Measurements from ENCODE around the gene UNC5A.

UNC5A gene

DNA sequence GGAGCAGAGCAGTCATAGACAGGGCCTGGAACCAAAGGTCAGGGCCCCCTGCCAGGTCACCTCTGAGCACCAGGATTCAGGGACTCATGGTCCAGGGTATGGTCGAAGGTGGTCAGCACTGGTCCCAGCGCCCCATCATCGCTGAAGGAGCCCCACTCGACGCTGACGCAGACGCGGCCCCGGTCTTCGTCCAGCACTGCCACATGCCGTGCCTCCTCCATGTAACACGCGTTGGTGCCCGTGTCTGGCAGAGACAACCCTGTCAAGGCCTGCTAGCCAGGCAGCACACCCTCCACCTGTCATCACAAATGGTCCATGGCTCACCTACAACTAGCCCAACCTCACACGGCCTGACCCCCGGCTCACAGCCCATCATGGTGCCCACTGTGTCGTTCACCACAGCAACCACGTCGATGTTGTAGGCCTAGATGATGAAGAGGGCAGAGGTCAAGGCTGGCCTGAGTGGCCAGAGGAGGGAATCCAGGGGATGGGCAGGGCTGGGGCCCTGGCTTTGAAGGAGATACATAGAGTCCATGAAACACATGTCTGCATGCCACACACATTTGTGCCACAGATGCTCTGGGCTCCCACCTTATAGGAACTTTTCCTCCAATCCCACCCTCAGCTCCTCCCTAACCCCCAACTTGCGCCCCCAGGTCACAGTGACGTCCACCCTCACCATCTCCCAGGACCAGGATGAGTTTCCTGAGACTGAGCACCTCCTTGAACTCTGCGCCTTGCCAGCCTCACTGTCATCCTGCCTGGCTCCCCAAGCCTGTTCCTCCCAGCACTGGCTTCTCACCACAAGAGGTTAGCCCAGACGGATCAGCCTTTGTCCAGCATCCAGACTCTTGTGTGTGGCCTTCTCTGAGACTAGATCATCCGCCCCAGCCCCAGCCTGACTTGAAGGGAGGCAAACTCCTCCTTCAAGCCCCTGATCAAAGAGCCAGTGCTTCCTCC is 79.2 kb downstream of the UNC5A start:
- no CpG with 5 or more reads among the region's 24 CpGs for WGBS, 2 donors (ENCODE audit: extremely low coverage in 2 of 2, insufficient read length in 2 of 2, insufficient replicate concordance in 1 of 2)
- H3K9ac ChIP-seq (ENCODE audit: low read depth, low read length, poor library complexity): peak overlapping the region; percentile 47
- H2BK12ac ChIP-seq (ENCODE audit: low read length): peak overlapping the region; percentile 60
- H3K18ac ChIP-seq (ENCODE audit: low read length): peak overlapping the region; percentile 56
- no peaks in the 10 kb centered on the region for H3K36me3 ChIP-seq (replicated peaks in 1 of 2; ENCODE audit: control insufficient read depth in 2 of 2, insufficient read depth in 2 of 2, low read length in 2 of 2)
- no peak overlapping the region for H3K4me2 ChIP-seq (ENCODE audit: insufficient read depth, low read length, poor library complexity, severe bottlenecking)
- no peak overlapping the region for H4K8ac ChIP-seq (ENCODE audit: low read depth, low read length)
- no peak overlapping the region for H3K23ac ChIP-seq (ENCODE audit: low read depth, low read length, poor library complexity)
- H2BK15ac ChIP-seq (ENCODE audit: low read length): no peak overlapping the region
- peaks cover 0 to 6% of the 10 kb centered on the region in 2 donors for H3K4me1 ChIP-seq (ENCODE audit: control insufficient read depth in 2 of 2, insufficient read depth in 1 of 2, low read depth in 1 of 2, low read length in 2 of 2)
- H3K27ac ChIP-seq (replicated peaks; ENCODE audit: low read length): no peak overlapping the region
- no peak overlapping the region for H2BK120ac ChIP-seq (ENCODE audit: low read depth, low read length)
- H3K27me3 ChIP-seq (ENCODE audit: control insufficient read depth in 3 of 3, insufficient read depth in 3 of 3, low read depth in 1 of 3, low read length in 3 of 3): peaks cover 0 to 32% (median 0%) of the 10 kb centered on the region in 3 experiments
- H3K79me1 ChIP-seq (ENCODE audit: low read depth, low read length): no peaks in the 10 kb centered on the region
- peak overlapping the region; percentile 4 for H2BK5ac ChIP-seq (ENCODE audit: low read length)
- peak overlapping the region; percentile 92 for H2AK5ac ChIP-seq (ENCODE audit: low read depth, low read length)
- H2AFZ ChIP-seq (ENCODE audit: low read length): no peak overlapping the region
- DNase-seq (ENCODE audit: low spot score): no peak
- no peak overlapping the region for H4K91ac ChIP-seq (ENCODE audit: low read depth, low read length, poor library complexity)
- H3K4ac ChIP-seq (ENCODE audit: low read length): no peak overlapping the region
- H3K4me3 ChIP-seq (ENCODE audit: low read length in 2 of 2): peak overlapping the region in 1 of 2 donors; percentile 40
- peak overlapping the region; percentile 86 for H3K14ac ChIP-seq (ENCODE audit: low read length)
- H3K9me3 ChIP-seq (replicated peaks in 1 of 2; ENCODE audit: control insufficient read depth in 2 of 2, insufficient read depth in 1 of 2, low read depth in 1 of 2, low read length in 2 of 2): peaks cover 0 to 2% of the 10 kb centered on the region in 2 donors

DNA sequence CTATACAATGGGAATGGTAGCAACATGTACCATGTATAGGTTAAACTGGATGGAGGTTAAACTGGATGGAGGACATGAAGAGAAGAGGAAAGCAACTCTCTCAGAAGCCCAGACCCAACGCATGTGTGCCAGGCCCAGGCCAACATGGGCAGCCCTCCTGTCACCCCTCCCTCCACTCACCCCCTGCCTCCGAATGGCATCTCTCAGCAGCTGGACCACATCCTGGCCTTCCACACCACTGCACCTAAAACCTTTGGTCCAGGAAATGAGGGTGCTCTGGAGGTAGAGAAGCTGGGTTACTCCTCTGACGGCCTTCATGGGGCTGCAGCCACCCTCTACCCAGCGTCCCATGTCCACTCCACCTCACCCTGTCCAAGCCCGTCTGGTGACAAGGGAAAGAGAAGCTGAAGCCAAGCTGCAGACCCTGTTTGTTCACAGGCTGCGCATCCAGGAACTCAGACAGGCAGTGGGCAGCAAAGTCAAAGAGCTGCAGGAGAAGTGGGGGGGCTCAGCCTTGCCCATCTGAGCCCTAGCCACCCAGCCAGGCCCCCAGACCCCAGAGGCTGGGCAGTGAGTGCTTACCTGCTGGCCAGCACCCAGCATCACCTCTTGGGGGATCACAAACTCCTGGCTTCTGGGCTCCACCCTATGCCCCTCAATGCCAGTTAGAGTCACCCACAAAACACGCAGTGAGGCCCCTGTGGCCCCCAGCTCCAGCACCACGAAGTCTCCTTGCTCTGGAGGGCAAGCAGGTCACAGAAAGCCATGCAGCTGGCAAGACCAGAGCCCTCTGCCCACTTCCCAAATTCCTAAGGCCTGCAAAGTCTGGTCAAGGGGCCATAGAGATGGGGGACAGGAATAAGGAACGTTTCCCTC is 80.3 kb downstream of the UNC5A start:
- H3K23ac ChIP-seq (ENCODE audit: low read depth, low read length, poor library complexity): no peak overlapping the region
- no peak overlapping the region for H3K4me2 ChIP-seq (ENCODE audit: insufficient read depth, low read length, poor library complexity, severe bottlenecking)
- no peak overlapping the region for H3K4ac ChIP-seq (ENCODE audit: low read length)
- H3K36me3 ChIP-seq (replicated peaks in 1 of 2; ENCODE audit: control insufficient read depth in 2 of 2, insufficient read depth in 2 of 2, low read length in 2 of 2): no peaks in the 10 kb centered on the region
- no peak overlapping the region for H4K8ac ChIP-seq (ENCODE audit: low read depth, low read length)
- H2AK5ac ChIP-seq (ENCODE audit: low read depth, low read length): no peak overlapping the region
- no peak for DNase-seq (ENCODE audit: low spot score)
- H3K4me3 ChIP-seq (ENCODE audit: low read length in 2 of 2): no peak overlapping the region
- no peak overlapping the region for H2BK5ac ChIP-seq (ENCODE audit: low read length)
- no peak overlapping the region for H3K14ac ChIP-seq (ENCODE audit: low read length)
- no peaks in the 10 kb centered on the region for H3K4me1 ChIP-seq (ENCODE audit: control insufficient read depth in 2 of 2, insufficient read depth in 1 of 2, low read depth in 1 of 2, low read length in 2 of 2)
- no peak overlapping the region for H2AFZ ChIP-seq (ENCODE audit: low read length)
- peaks cover 0 to 32% (median 0%) of the 10 kb centered on the region in 3 experiments for H3K27me3 ChIP-seq (ENCODE audit: control insufficient read depth in 3 of 3, insufficient read depth in 3 of 3, low read depth in 1 of 3, low read length in 3 of 3)
- no peak overlapping the region for H4K91ac ChIP-seq (ENCODE audit: low read depth, low read length, poor library complexity)
- peaks cover 0 to 2% of the 10 kb centered on the region in 2 donors for H3K9me3 ChIP-seq (replicated peaks in 1 of 2; ENCODE audit: control insufficient read depth in 2 of 2, insufficient read depth in 1 of 2, low read depth in 1 of 2, low read length in 2 of 2)
- H2BK15ac ChIP-seq (ENCODE audit: low read length): peak overlapping the region; percentile 14
- H3K9ac ChIP-seq (ENCODE audit: low read depth, low read length, poor library complexity): no peak overlapping the region
- no peaks in the 10 kb centered on the region for H3K79me1 ChIP-seq (ENCODE audit: low read depth, low read length)
- no peak overlapping the region for H3K18ac ChIP-seq (ENCODE audit: low read length)
- H2BK120ac ChIP-seq (ENCODE audit: low read depth, low read length): no peak overlapping the region
- no peak overlapping the region for H2BK12ac ChIP-seq (ENCODE audit: low read length)
- no CpG with 5 or more reads among the region's 9 CpGs for WGBS, 2 donors (ENCODE audit: extremely low coverage in 2 of 2, insufficient read length in 2 of 2, insufficient replicate concordance in 1 of 2)
- no peak overlapping the region for H3K27ac ChIP-seq (replicated peaks; ENCODE audit: low read length)

DNA sequence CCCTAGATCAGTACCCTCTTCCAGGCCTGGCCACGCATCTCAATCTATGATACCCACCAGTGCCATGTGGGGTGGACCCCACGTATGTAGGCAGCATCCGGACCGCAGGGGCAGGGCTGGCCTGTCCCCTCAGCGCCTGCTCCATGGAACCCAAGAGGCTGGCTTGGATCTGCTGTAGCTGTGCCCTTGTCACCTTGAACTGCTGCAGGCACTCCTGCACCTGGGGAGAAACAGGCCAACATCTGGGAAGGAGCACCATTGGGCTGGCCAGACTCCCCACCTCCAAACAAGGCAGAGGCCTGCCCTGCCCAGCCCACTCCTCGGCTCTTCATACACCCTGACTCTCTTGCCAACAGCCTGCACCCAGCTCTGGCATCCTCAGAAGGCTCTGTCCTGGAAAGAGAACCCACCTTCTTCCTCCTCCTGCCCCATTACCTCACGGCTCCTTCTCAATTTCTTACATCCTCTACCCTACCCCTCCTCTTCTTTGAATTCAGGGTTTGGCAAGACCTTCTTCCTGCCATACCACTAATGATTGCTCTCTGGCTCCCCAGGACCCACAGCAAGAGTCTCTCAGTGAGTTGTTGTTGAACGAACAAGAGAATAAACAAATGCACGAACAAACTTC is 81.1 kb downstream of the UNC5A start:
- H3K79me1 ChIP-seq (ENCODE audit: low read depth, low read length): no peaks in the 10 kb centered on the region
- H2AK5ac ChIP-seq (ENCODE audit: low read depth, low read length): no peak overlapping the region
- H3K4me3 ChIP-seq (ENCODE audit: low read length in 2 of 2): no peak overlapping the region
- DNase-seq (ENCODE audit: low spot score): no peak
- no peak overlapping the region for H2AFZ ChIP-seq (ENCODE audit: low read length)
- H3K36me3 ChIP-seq (replicated peaks in 1 of 2; ENCODE audit: control insufficient read depth in 2 of 2, insufficient read depth in 2 of 2, low read length in 2 of 2): no peaks in the 10 kb centered on the region
- peaks cover 0 to 32% (median 0%) of the 10 kb centered on the region in 3 experiments for H3K27me3 ChIP-seq (ENCODE audit: control insufficient read depth in 3 of 3, insufficient read depth in 3 of 3, low read depth in 1 of 3, low read length in 3 of 3)
- no peak overlapping the region for H2BK15ac ChIP-seq (ENCODE audit: low read length)
- no peak overlapping the region for H3K4ac ChIP-seq (ENCODE audit: low read length)
- H4K91ac ChIP-seq (ENCODE audit: low read depth, low read length, poor library complexity): no peak overlapping the region
- H2BK120ac ChIP-seq (ENCODE audit: low read depth, low read length): no peak overlapping the region
- no peak overlapping the region for H3K14ac ChIP-seq (ENCODE audit: low read length)
- no peak overlapping the region for H3K23ac ChIP-seq (ENCODE audit: low read depth, low read length, poor library complexity)
- peaks cover 0 to 3% of the 10 kb centered on the region in 2 donors for H3K9me3 ChIP-seq (replicated peaks in 1 of 2; ENCODE audit: control insufficient read depth in 2 of 2, insufficient read depth in 1 of 2, low read depth in 1 of 2, low read length in 2 of 2)
- no peaks in the 10 kb centered on the region for H3K4me1 ChIP-seq (ENCODE audit: control insufficient read depth in 2 of 2, insufficient read depth in 1 of 2, low read depth in 1 of 2, low read length in 2 of 2)
- H2BK12ac ChIP-seq (ENCODE audit: low read length): no peak overlapping the region
- H3K18ac ChIP-seq (ENCODE audit: low read length): peak overlapping the region; percentile 3
- no peak overlapping the region for H3K4me2 ChIP-seq (ENCODE audit: insufficient read depth, low read length, poor library complexity, severe bottlenecking)
- no peak overlapping the region for H3K27ac ChIP-seq (replicated peaks; ENCODE audit: low read length)
- no CpG with 5 or more reads among the region's 9 CpGs for WGBS, 2 donors (ENCODE audit: extremely low coverage in 2 of 2, insufficient read length in 2 of 2, insufficient replicate concordance in 1 of 2)
- no peak overlapping the region for H4K8ac ChIP-seq (ENCODE audit: low read depth, low read length)
- H2BK5ac ChIP-seq (ENCODE audit: low read length): no peak overlapping the region
- H3K9ac ChIP-seq (ENCODE audit: low read depth, low read length, poor library complexity): no peak overlapping the region
